ENCODE results near the gene SIL1.

Gene SIL1

DNA sequence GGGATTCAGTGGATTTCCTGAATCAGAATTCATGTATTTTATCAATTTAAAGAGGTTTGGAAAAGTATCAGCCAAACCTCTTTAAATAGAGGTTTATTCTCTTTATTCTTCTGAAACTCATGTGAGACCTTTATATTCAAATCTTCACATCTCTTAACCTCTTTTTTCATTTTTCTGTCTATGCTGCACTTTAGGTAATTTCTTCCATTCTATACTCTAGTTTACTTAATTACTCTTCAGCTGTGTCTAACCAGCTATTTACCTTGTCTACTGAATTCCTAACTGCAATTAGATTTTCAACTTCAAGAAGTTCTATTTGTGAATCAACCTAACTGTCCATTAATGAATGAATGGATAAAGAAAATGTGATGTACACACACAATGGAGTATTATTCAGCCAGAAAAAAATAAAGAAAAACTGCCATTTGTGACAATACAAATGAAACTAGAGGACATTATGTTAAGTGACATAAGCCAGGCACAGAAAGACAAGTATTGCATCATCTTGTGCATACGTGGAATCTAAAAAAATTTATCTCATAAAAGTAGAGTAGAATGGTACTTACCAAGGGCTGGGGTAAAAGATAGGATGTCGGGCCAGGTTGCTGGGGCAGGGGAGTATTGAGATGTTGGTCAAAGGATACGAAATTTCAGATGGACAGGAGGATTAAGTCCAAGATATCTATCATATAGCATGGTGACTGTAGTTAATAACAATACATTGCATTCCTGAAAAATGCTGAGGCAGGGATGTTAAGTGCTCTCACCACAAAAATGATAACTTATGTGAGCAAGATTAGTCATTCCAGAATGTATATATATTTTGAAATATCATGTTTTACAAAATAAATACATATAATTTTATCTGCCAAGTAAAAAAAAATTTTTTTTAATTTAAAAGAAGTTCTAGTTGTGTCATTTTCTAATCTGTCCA, 193.5 kb downstream of the SIL1 start:
- no peak for DNase-seq (ENCODE audit: low read depth in 2 of 2)
- H3K4me3 ChIP-seq (replicated peaks in 1 of 2; ENCODE audit: low read depth in 2 of 2, low read length in 2 of 2): no peak overlapping the region
- TF ChIP-seq, protein P1, sequence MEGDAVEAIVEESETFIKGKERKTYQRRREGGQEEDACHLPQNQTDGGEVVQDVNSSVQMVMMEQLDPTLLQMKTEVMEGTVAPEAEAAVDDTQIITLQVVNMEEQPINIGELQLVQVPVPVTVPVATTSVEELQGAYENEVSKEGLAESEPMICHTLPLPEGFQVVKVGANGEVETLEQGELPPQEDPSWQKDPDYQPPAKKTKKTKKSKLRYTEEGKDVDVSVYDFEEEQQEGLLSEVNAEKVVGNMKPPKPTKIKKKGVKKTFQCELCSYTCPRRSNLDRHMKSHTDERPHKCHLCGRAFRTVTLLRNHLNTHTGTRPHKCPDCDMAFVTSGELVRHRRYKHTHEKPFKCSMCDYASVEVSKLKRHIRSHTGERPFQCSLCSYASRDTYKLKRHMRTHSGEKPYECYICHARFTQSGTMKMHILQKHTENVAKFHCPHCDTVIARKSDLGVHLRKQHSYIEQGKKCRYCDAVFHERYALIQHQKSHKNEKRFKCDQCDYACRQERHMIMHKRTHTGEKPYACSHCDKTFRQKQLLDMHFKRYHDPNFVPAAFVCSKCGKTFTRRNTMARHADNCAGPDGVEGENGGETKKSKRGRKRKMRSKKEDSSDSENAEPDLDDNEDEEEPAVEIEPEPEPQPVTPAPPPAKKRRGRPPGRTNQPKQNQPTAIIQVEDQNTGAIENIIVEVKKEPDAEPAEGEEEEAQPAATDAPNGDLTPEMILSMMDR (IDR thresholded peaks at IDR 0.05; ENCODE audit: low read depth, low read length): no peak

GRCh38 chr5:138999674-139000073, 198.5 kb downstream of the SIL1 start:
- DNase-seq (ENCODE audit: low read depth in 2 of 2): no peak
- TF ChIP-seq, protein P1 (IDR thresholded peaks at IDR 0.05; ENCODE audit: low read depth, low read length): no peak
- H3K4me3 ChIP-seq (replicated peaks in 1 of 2; ENCODE audit: low read depth in 2 of 2, low read length in 2 of 2): no peak overlapping the region

GRCh38 chr5:138998521-138998920, 199.6 kb downstream of the SIL1 start:
- DNase-seq (ENCODE audit: low read depth in 2 of 2): no peak
- TF ChIP-seq, protein P1 (IDR thresholded peaks at IDR 0.05; ENCODE audit: low read depth, low read length): no peak
- no peak overlapping the region for H3K4me3 ChIP-seq (replicated peaks in 1 of 2; ENCODE audit: low read depth in 2 of 2, low read length in 2 of 2)

DNA sequence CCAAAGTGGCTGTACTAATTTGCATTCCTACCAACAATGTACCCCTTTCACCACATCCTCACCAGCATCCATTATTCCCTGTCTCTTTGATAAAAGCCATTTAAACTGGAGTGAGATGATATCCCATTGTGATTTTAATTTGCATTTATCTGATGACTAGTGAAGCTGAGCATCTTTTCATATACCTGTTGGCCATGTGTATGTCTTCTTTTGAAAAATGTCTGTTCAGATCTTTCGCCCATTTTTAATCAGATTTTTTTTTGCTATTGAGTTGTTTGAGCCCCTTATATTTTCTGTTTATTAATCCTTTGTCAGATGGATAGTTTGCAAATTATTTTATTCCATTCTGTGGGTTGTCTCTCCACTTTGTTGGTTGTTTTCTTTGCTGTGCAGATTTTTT, 202.0 kb downstream of the SIL1 start:
- TF ChIP-seq, protein P1 (IDR thresholded peaks at IDR 0.05; ENCODE audit: low read depth, low read length): no peak
- no peak overlapping the region for H3K4me3 ChIP-seq (replicated peaks in 1 of 2; ENCODE audit: low read depth in 2 of 2, low read length in 2 of 2)
- DNase-seq (ENCODE audit: low read depth in 2 of 2): no peak

DNA sequence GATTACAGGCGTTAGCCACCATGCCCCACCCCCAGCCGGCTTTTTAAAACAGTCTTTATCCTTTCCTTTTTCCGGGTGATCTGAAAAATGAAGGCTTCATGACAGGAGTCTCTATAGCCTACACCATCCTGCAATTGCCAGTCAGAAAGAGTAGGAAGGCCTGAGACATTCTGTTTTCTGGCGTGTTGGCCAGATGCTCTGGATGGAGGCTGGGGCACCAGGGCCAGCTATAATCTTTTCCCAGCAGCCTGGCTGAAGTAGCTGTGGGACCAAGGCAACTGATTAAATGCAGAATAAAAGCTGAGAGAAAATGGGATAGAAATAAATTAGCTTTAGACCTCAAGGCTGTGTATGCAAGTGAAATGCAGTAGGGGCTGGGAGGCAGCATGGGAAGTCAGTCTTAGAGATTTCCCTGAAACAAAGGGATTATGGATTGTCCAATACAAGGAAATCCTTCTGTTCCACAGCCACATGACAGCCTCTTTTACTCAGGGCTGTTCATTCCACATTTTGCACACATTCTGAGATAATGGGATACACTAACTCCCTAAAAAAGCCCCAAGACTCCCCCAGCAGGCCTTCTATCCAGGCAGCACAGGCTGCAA, 207.1 kb downstream of the SIL1 start:
- no peak for DNase-seq (ENCODE audit: low read depth in 2 of 2)
- TF ChIP-seq, protein P1 (IDR thresholded peaks at IDR 0.05; ENCODE audit: low read depth, low read length): no peak
- no peak overlapping the region for H3K4me3 ChIP-seq (replicated peaks in 1 of 2; ENCODE audit: low read depth in 2 of 2, low read length in 2 of 2)

- H3K4me3 ChIP-seq (replicated peaks in 1 of 2; ENCODE audit: low read depth in 2 of 2, low read length in 2 of 2): no peak overlapping the region
- TF ChIP-seq, protein P1 (IDR thresholded peaks at IDR 0.05; ENCODE audit: low read depth, low read length): no peak
- peak; percentile 52 to 60 for DNase-seq (ENCODE audit: low read depth in 2 of 2)
Observed at GRCh38 chr5:138989720-138990119, 208.4 kb downstream of the SIL1 start.
